WTC11 (cell line): ENCODE data around the gene TSACC.

Source experiments
- ATF1 ChIP-seq: sonication (generic); formaldehyde crosslinking; IDR thresholded peaks from 2 replicates; pipeline ENCODE4 v1.8.1; 2023; ENCODE audit warnings: mild to moderate bottlenecking, moderate library complexity, missing genetic modification reagents
- NFYB ChIP-seq: sonication (generic); formaldehyde crosslinking; conservative IDR thresholded peaks from 2 replicates; pipeline ENCODE4 v1.8.0; 2022; ENCODE audit warnings: low read depth, missing genetic modification reagents
- OVOL2 ChIP-seq: fragments of 250-450 bp; sonication (Bioruptor Pico); IDR thresholded peaks from 2 replicates; pipeline ENCODE4 v1.9.0; 2021; ENCODE audit warnings: mild to moderate bottlenecking, borderline replicate concordance
- ZNF121 ChIP-seq: sonication (generic); formaldehyde crosslinking; IDR thresholded peaks from 2 replicates; pipeline ENCODE4 v1.8.0; 2023; ENCODE audit warnings: missing genetic modification reagents

GRCh38 chr1:156308078-156308477, 30.2 kb upstream of the TSACC start:
- no peak for TF ChIP-seq ZNF121
- TF ChIP-seq ATF1: no peak
- TF ChIP-seq NFYB (CRISPR knock-in tag): no peak
- no peak for TF ChIP-seq OVOL2 (CRISPR knock-in tag)
